Epidermal melanocyte (primary cell): ENCODE data around the gene TOPAZ1.
A peak's percentile ranks its signal among the peaks of the same experiment; 100 is the strongest.
"Not testable (repeated sequence)": the region's sequence is repeated elsewhere in the genome, so short reads cannot be mapped to it uniquely, and the experiment has no call there.

Experiments used
- DNase-seq: peaks from one replicate; pipeline ENCODE4 v3.0.0; 2011; ENCODE audit warnings: low spot score; ENCODE audit not compliant: insufficient read length

Gene TOPAZ1

GRCh38 chr3:44329946-44330345, 88.3 kb downstream of the TOPAZ1 start:
- DNase-seq, result no peak

- DNase-seq, result no peak
These were observed 88.8 kb downstream of the TOPAZ1 start for GRCh38 chr3:44330444-44330843.

- no peak for DNase-seq
These were observed 92.6 kb downstream of the TOPAZ1 start for GRCh38 chr3:44334326-44334725.

- no peak for DNase-seq
These were observed 95.6 kb downstream of the TOPAZ1 start for GRCh38 chr3:44337248-44337785.

GRCh38 chr3:44338010-44338827, 96.5 kb downstream of the TOPAZ1 start, which contains the start of gene TCAIM:
Gene TCAIM (plus strand): TSS chr3:44338766. CDS start chr3:44354783, 16,017 bp downstream.
- peak; percentile 94 for DNase-seq

GRCh38 chr3:44338828-44339127, 97.1 kb downstream of the TOPAZ1 start:
- no peak for DNase-seq

GRCh38 chr3:44339181-44340057, 97.7 kb downstream of the TOPAZ1 start:
- DNase-seq, result no peak

- DNase-seq, result no peak
These were observed 98.3 kb downstream of the TOPAZ1 start for GRCh38 chr3:44340058-44340395.

- peak; percentile 17 for DNase-seq
These were observed 100.6 kb downstream of the TOPAZ1 start for GRCh38 chr3:44342176-44342790.

- no peak for DNase-seq
These were observed 101.7 kb downstream of the TOPAZ1 start for GRCh38 chr3:44343421-44343820.

- DNase-seq, result not testable (repeated sequence)
These were observed 104.9 kb downstream of the TOPAZ1 start for GRCh38 chr3:44346590-44346989.

GRCh38 chr3:44348993-44349392, 107.3 kb downstream of the TOPAZ1 start:
- DNase-seq, result no peak

GRCh38 chr3:44353355-44353924, 111.8 kb downstream of the TOPAZ1 start:
- no peak for DNase-seq

- DNase-seq, result peak; percentile 42
These were observed 113.8 kb downstream of the TOPAZ1 start for GRCh38 chr3:44355362-44356033.

- DNase-seq, result no peak
These were observed 117.6 kb downstream of the TOPAZ1 start for GRCh38 chr3:44359146-44359751.

- DNase-seq, result no peak
These were observed 121.9 kb downstream of the TOPAZ1 start for GRCh38 chr3:44363591-44363990.

- no peak for DNase-seq
These were observed 124.3 kb downstream of the TOPAZ1 start for GRCh38 chr3:44365952-44366351.

GRCh38 chr3:44375450-44375849, 133.8 kb downstream of the TOPAZ1 start:
- no peak for DNase-seq
